Osteoblast (primary cell): ENCODE data around the gene SLC9A3. TPM values are rescaled to one million over a fixed set of nuclear protein-coding genes. Genes with fewer than 3 reads are reported as not detected.

Experiments used
- DNase-seq: peaks from one replicate; pipeline ENCODE4 v3.0.0; 2011; ENCODE audit warnings: low spot score, mixed read lengths; ENCODE audit not compliant: insufficient read length; ENCODE audit errors: missing footprints
- H2AFZ ChIP-seq: 2 replicates; pipeline ENCODE4 v1.6.0; 2011; ENCODE audit warnings: mild to moderate bottlenecking, low read length
- H3K27ac ChIP-seq: 2 replicates; pipeline ENCODE4 v1.5.1; 2011; ENCODE audit warnings: mild to moderate bottlenecking, low read depth, low read length, moderate library complexity
- H3K27me3 ChIP-seq: 2 replicates; pipeline ENCODE4 v1.6.0; 2012; ENCODE audit warnings: mild to moderate bottlenecking, control low read depth, inconsistent platforms, low read length, moderate library complexity; ENCODE audit not compliant: insufficient read depth
- H3K36me3 ChIP-seq: 2 replicates; pipeline ENCODE4 v1.5.1; 2011; ENCODE audit warnings: mild to moderate bottlenecking, low read length, control low read depth, moderate library complexity; ENCODE audit not compliant: insufficient read depth
- H3K4me1 ChIP-seq: 2 replicates; pipeline ENCODE4 v1.5.1; 2011; ENCODE audit warnings: mild to moderate bottlenecking, low read length, control low read depth, moderate library complexity; ENCODE audit not compliant: insufficient read depth
- H3K4me2 ChIP-seq: 2 replicates; pipeline ENCODE4 v1.6.0; 2011; ENCODE audit warnings: mild to moderate bottlenecking, low read length; ENCODE audit not compliant: insufficient read depth
- H3K4me3 ChIP-seq: fragments of 200-600 bp; sonication (generic); 3 replicates; pipeline ENCODE4 v1.5.1; 2012; ENCODE audit warnings: mild to moderate bottlenecking, low read length, inconsistent platforms; ENCODE audit not compliant: insufficient read depth
- H3K79me2 ChIP-seq: 2 replicates; pipeline ENCODE4 v1.6.0; 2012; ENCODE audit warnings: mild to moderate bottlenecking, low read length, control low read depth, inconsistent platforms; ENCODE audit not compliant: insufficient read depth
- H3K9me3 ChIP-seq: 2 replicates; pipeline ENCODE4 v1.5.1; 2011; ENCODE audit warnings: low read depth, low read length, control low read depth
- H4K20me1 ChIP-seq: 2 replicates; pipeline ENCODE4 v1.6.0; 2012; ENCODE audit warnings: mild to moderate bottlenecking, low read length, control low read depth; ENCODE audit not compliant: insufficient read depth
- CTCF ChIP-seq: IDR thresholded peaks from 2 replicates; pipeline ENCODE4 v1.5.1; 2011; ENCODE audit warnings: mild to moderate bottlenecking, low read depth, low read length, moderate library complexity; ENCODE audit errors: extremely low read depth
- total RNA-seq: library from RNA; depleted of rRNA; stranded (reverse); fragments of >200 nt; gene quantifications from 2 replicates; pipeline ENCODE4 v1.2.3, GENCODE V29; 2012

SLC9A3 gene
- total RNA-seq, 1 donor, result 1.4 TPM

GRCh38 chr5:482506-482905 is 41.7 kb downstream of the SLC9A3 start:
- H3K27me3 ChIP-seq, result peaks cover 17% of the 10 kb centered on the region
- TF ChIP-seq CTCF, result no peak

GRCh38 chr5:482021-482420 is 42.2 kb downstream of the SLC9A3 start:
- Histone ChIP-seq H3K79me2 (no peaks in the 10 kb centered on the region), H3K9me3 (no peaks in the 10 kb centered on the region), H3K36me3 (no peaks in the 10 kb centered on the region), H3K4me1 (no peaks in the 10 kb centered on the region), H2AFZ (no peak overlapping the region), H4K20me1 (peaks cover 10% of the 10 kb centered on the region), H3K4me2 (no peak overlapping the region), H3K27ac (no peak overlapping the region), H3K4me3 (no peak overlapping the region), H3K27me3 (peaks cover 19% of the 10 kb centered on the region)
- no peak for DNase-seq
- no peak for TF ChIP-seq CTCF

More at GRCh38 chr5:482506-482905, 41.7 kb downstream of the SLC9A3 start:
- Histone ChIP-seq H3K27ac (no peak overlapping the region), H3K9me3 (no peaks in the 10 kb centered on the region), H3K4me2 (no peak overlapping the region), H2AFZ (no peak overlapping the region), H3K79me2 (no peaks in the 10 kb centered on the region), H4K20me1 (peaks cover 5% of the 10 kb centered on the region), H3K4me3 (no peak overlapping the region), H3K4me1 (no peaks in the 10 kb centered on the region), H3K36me3 (no peaks in the 10 kb centered on the region)
- DNase-seq, result no peak

- no peaks in the 10 kb centered on the region for H3K4me1 ChIP-seq
- H3K27me3 ChIP-seq, result peaks cover 26% of the 10 kb centered on the region
- peaks cover 11% of the 10 kb centered on the region for H4K20me1 ChIP-seq
- TF ChIP-seq CTCF, result no peak
- no peak overlapping the region for H3K4me2 ChIP-seq
- no peaks in the 10 kb centered on the region for H3K79me2 ChIP-seq
- no peak overlapping the region for H3K27ac ChIP-seq
- DNase-seq, result no peak
- H3K36me3 ChIP-seq, result no peaks in the 10 kb centered on the region
- no peak overlapping the region for H3K4me3 ChIP-seq
- H3K9me3 ChIP-seq, result no peaks in the 10 kb centered on the region
- H2AFZ ChIP-seq, result no peak overlapping the region
Measured at GRCh38 chr5:481347-481746, 42.9 kb downstream of the SLC9A3 start.

GRCh38 chr5:479566-480319 is 44.5 kb downstream of the SLC9A3 start:
- H3K36me3 ChIP-seq, result no peaks in the 10 kb centered on the region
- H3K27me3 ChIP-seq, result peaks cover 41% of the 10 kb centered on the region
- no peaks in the 10 kb centered on the region for H3K79me2 ChIP-seq
- H3K9me3 ChIP-seq, result no peaks in the 10 kb centered on the region
- no peak overlapping the region for H3K4me3 ChIP-seq
- H3K4me1 ChIP-seq, result no peaks in the 10 kb centered on the region
- no peak overlapping the region for H3K27ac ChIP-seq
- H2AFZ ChIP-seq, result no peak overlapping the region
- no peak overlapping the region for H3K4me2 ChIP-seq
- no peak for TF ChIP-seq CTCF
- DNase-seq, result no peak
- H4K20me1 ChIP-seq, result peaks cover 21% of the 10 kb centered on the region
